Measurements from ENCODE around the gene RAB7A. TPM values are rescaled to one million over a fixed set of nuclear protein-coding genes. Genes with fewer than 3 reads are reported as not detected.

Gene RAB7A
- total and polyA plus RNA-seq, 10 of the 15 experiments (the other 5 are each of a cell fraction or from before 2014, with no cell fraction given) = 40.3 to 212 (median 160) TPM

GRCh38 chr3:128786434-128787020 is 60.5 kb downstream of the RAB7A start:
- H3K79me2 ChIP-seq (ENCODE audit: control insufficient read depth, insufficient read depth, low read length) = peaks cover 78% of the 10 kb centered on the region
- SMC1A ChIA-PET (ENCODE audit: uncharacterized antibody, unreplicated experiment) = interaction anchor here (3.5 to 3.8 kb wide), 2 partner anchors 57 to 106 kb away, joined by 20 to 21 read pairs; no protein-coding TSS in a partner anchor
- RAD21 ChIA-PET (ENCODE audit: unreplicated experiment) = interaction anchor here (1.7 to 3.7 kb wide), 3 partner anchors 18 to 169 kb away, joined by 7 to 23 read pairs (median 9); no protein-coding TSS in a partner anchor
- no peak for DNase-seq (ENCODE audit: low read depth, low spot score)
- in situ Hi-C loops (cut with MboI) = no loop called here
- peaks cover 49% of the 10 kb centered on the region for H3K4me1 ChIP-seq (ENCODE audit: control insufficient read depth, insufficient read depth, low read length)
- POLR2A ChIA-PET = interaction anchor here (3.3 kb wide), 1 partner anchor 18 kb away, joined by 11 read pairs; no protein-coding TSS in a partner anchor
- intact Hi-C loops (cut with micrococcal nuclease; ENCODE audit: unreplicated experiment) = loop anchor here (5.0 kb wide), 1 partner anchor 54 kb away; no protein-coding TSS in a partner anchor
- no peaks in the 10 kb centered on the region for H3K9me3 ChIP-seq (replicated peaks; ENCODE audit: control insufficient read depth, insufficient read depth, low read length)
- no peaks in the 10 kb centered on the region for H3K27me3 ChIP-seq (replicated peaks in 1 of 2; ENCODE audit: control insufficient read depth in 2 of 2, insufficient read depth in 2 of 2, low read length in 1 of 2)
- BruUV-seq (replicated peaks) = no TSS peak
- no peak overlapping the region for H3K9ac ChIP-seq (ENCODE audit: control insufficient read depth, insufficient read depth, low read length)
- WGBS (ENCODE audit: insufficient coverage, insufficient replicate concordance, low lambda C conversion rate, missing lambda C conversion rate) = 98% methylated on average over 3 of the region's 3 CpGs
- no peak overlapping the region for H3K27ac ChIP-seq (ENCODE audit: control insufficient read depth, insufficient read depth)
- no peak for FAIRE-seq
- H3K4me3 ChIP-seq = no peak overlapping the region
- peaks cover 9% of the 10 kb centered on the region; the same call in 1 of the 2 replicates for H4K20me1 ChIP-seq (ENCODE audit: control insufficient read depth, insufficient read depth)
- H3K4me2 ChIP-seq (ENCODE audit: control insufficient read depth, insufficient read depth) = no peak overlapping the region
- no peak for TF ChIP-seq IRF5 (IDR thresholded peaks at IDR 0.05; ENCODE audit: borderline replicate concordance)
- no peak for TF ChIP-seq ZBED1 (IDR thresholded peaks at IDR 0.05; ENCODE audit: borderline replicate concordance)
- TF ChIP-seq EZH2 (IDR thresholded peaks at IDR 0.05; ENCODE audit: borderline replicate concordance, control insufficient read depth, low read depth, low read length) = no peak
- no peak for TF ChIP-seq RAD51 (IDR thresholded peaks at IDR 0.05)
- TF ChIP-seq SUZ12 (IDR thresholded peaks at IDR 0.05; ENCODE audit: unreplicated experiment) = no peak
- no peak for TF ChIP-seq SUPT20H (IDR thresholded peaks at IDR 0.05; ENCODE audit: borderline replicate concordance, control insufficient read depth, low read depth, low read length)
- no peak for TF ChIP-seq SMAD1 (IDR thresholded peaks at IDR 0.05; ENCODE audit: low read depth, partially characterized antibody)
- TF ChIP-seq PAX8 (IDR thresholded peaks at IDR 0.05) = no peak
- no peak for TF ChIP-seq ATF7 (IDR thresholded peaks at IDR 0.05; ENCODE audit: low read depth)
- no peak for TF ChIP-seq SREBF2 (IDR thresholded peaks at IDR 0.05; ENCODE audit: low read length)
- TF ChIP-seq PAX5 (IDR thresholded peaks at IDR 0.05; ENCODE audit: borderline replicate concordance, low read depth, low read length) = no peak
- TF ChIP-seq EED (IDR thresholded peaks at IDR 0.05; ENCODE audit: low read depth) = no peak
- TF ChIP-seq ZZZ3 (IDR thresholded peaks at IDR 0.05; ENCODE audit: control insufficient read depth, insufficient read length, low read depth) = no peak
- TF ChIP-seq CHD2 (IDR thresholded peaks at IDR 0.05; ENCODE audit: borderline replicate concordance, low read depth, low read length) = no peak
- no peak overlapping the region for H2AFZ ChIP-seq (ENCODE audit: control insufficient read depth, low read depth, low read length)
- CTCF ChIA-PET = interaction anchor here (0.6 to 2.0 kb wide), 3 partner anchors 12 to 61 kb away, joined by 3 to 5 read pairs (median 3); no protein-coding TSS in a partner anchor
- peaks cover 0 to 2% of the 10 kb centered on the region in 2 experiments; a peak in 2 of 4 replicates for H3K36me3 ChIP-seq (ENCODE audit: control insufficient read depth in 2 of 2, insufficient read depth in 2 of 2, low read length in 1 of 2)
- ATAC-seq = no peak

Data from GM12878 (cell line).